Cerebellar nuclear complex (tissue), 1 donor: ENCODE results near the gene CTBP1.

Source experiments
- DNase-seq, 2 experiments: peaks; one replicate each; lab custom pipeline; 2025; lab: John Stamatoyannopoulos, UW

CTBP1 gene

GRCh38 chr4:1223841-1224809, 24.8 kb downstream of the CTBP1 start:
- no peak for DNase-seq

- DNase-seq, result no peak
Measured at GRCh38 chr4:1222938-1223690, 25.8 kb downstream of the CTBP1 start.

- no peak for DNase-seq
Measured at GRCh38 chr4:1222036-1222789, 26.7 kb downstream of the CTBP1 start.

GRCh38 chr4:1221155-1221870, 27.6 kb downstream of the CTBP1 start:
- DNase-seq, result no peak

- no peak for DNase-seq
Measured at GRCh38 chr4:1220566-1220965, 28.4 kb downstream of the CTBP1 start.

GRCh38 chr4:1219566-1219950, 29.4 kb downstream of the CTBP1 start:
- no peak for DNase-seq

- DNase-seq, result no peak
Measured at GRCh38 chr4:1218634-1219565, 30.0 kb downstream of the CTBP1 start.

- DNase-seq, result no peak
Measured at GRCh38 chr4:1217366-1217765, 31.6 kb downstream of the CTBP1 start.

GRCh38 chr4:1216869-1217294, 32.0 kb downstream of the CTBP1 start:
- no peak for DNase-seq

- no peak for DNase-seq
Measured at GRCh38 chr4:1216076-1216614, 32.8 kb downstream of the CTBP1 start.

- no peak for DNase-seq
Measured at GRCh38 chr4:1215141-1216075, 33.5 kb downstream of the CTBP1 start.

GRCh38 chr4:1214101-1215095, 34.5 kb downstream of the CTBP1 start:
- no peak for DNase-seq

- no peak for DNase-seq
Measured at GRCh38 chr4:1213336-1213995, 35.5 kb downstream of the CTBP1 start.

GRCh38 chr4:1212546-1213335, 36.2 kb downstream of the CTBP1 start:
- no peak for DNase-seq

GRCh38 chr4:1211891-1212545, 36.9 kb downstream of the CTBP1 start:
- peak; percentile 36 to 37 for DNase-seq

- no peak for DNase-seq
Measured at GRCh38 chr4:1211371-1211770, 37.6 kb downstream of the CTBP1 start.
